Measurements from ENCODE around the gene SARDH.

DNA sequence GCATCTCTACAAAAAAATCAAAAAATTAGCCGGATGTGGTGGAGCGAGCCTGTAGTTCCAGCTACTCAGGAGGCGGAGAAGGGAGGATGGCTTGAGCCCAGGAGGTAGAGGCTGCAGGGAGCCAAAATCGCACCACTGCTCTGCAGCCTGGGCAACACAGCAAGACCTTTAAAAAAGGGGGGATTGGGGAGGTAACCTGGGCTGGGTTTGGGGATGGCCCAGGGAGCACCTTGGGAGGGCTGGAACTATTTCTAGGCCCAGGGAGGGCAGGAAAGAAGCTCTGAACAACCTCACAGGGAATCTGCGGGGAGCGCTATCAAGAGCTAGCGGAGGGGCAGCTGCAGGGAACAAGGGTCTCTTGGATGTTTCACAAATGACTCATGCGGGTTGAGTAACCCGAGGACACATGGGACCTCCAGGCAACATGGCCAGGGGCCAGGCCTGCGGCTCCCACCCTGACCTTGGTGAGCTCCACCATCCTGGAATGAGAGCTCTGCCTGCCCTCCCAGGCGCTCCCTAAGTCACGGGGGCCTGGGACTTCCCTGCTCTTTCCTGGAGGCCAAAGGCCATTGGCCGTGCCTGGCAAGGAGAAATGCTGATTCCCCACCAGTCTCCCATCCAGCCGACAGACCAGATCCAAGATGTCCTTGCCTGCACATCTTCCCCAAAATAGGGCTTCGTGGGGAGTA lies 23.4 kb downstream of the SARDH start:
- TF ChIP-seq, protein P1, sequence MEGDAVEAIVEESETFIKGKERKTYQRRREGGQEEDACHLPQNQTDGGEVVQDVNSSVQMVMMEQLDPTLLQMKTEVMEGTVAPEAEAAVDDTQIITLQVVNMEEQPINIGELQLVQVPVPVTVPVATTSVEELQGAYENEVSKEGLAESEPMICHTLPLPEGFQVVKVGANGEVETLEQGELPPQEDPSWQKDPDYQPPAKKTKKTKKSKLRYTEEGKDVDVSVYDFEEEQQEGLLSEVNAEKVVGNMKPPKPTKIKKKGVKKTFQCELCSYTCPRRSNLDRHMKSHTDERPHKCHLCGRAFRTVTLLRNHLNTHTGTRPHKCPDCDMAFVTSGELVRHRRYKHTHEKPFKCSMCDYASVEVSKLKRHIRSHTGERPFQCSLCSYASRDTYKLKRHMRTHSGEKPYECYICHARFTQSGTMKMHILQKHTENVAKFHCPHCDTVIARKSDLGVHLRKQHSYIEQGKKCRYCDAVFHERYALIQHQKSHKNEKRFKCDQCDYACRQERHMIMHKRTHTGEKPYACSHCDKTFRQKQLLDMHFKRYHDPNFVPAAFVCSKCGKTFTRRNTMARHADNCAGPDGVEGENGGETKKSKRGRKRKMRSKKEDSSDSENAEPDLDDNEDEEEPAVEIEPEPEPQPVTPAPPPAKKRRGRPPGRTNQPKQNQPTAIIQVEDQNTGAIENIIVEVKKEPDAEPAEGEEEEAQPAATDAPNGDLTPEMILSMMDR (IDR thresholded peaks at IDR 0.05): no peak
- no peak for TF ChIP-seq POLR2A (IDR thresholded peaks at IDR 0.05)

Data from esophagus squamous epithelium (tissue), 4 donors.